Pancreas (tissue), 10 donors: ENCODE measurements around the gene VAC14. TPM values are rescaled to one million over a fixed set of nuclear protein-coding genes. Genes with fewer than 3 reads are reported as not detected.

Experiments
- ATAC-seq, 4 donors: fragments of 200-7000 bp; cut with Tn5 transposase; one replicate each; pipeline versions ENCODE4 v1.8.0 to v1.9.1; 2020; ENCODE audit warnings: mild to moderate bottlenecking in 4 of 4, moderate library complexity in 4 of 4
- DNase-seq, 6 donors: peaks; one replicate each; pipeline ENCODE4 v3.0.0-alpha.2; 2020
- FAIRE-seq: peaks from 2 replicates; lab custom pipeline; 2012; peaks lifted over from hg19 to GRCh38; lab: Jason Lieb, UNC
- H3K27ac ChIP-seq, 4 donors: fragments of 200-600 bp; sonication (generic); 1 replicate in 3 of 4; 2 replicates in 1 of 4; pipeline versions ENCODE4 v1.5.0 to v1.8.0; 2020
- H3K27me3 ChIP-seq, 4 donors: fragments of 200-600 bp; one replicate each; pipeline ENCODE4 v1.8.0; 2021
- H3K36me3 ChIP-seq, 3 donors: fragments of 200-600 bp; sonication (generic) in 1 of 3; one replicate each; pipeline versions ENCODE4 v1.5.0 to v1.8.0; 2020 to 2021
- H3K4me1 ChIP-seq, 3 donors: fragments of 200-600 bp; one replicate each; pipeline ENCODE4 v1.8.0; 2021
- H3K4me3 ChIP-seq, 4 donors: fragments of 200-600 bp; sonication (generic) in 2 of 4; one replicate each; pipeline versions ENCODE4 v1.5.0 to v1.8.0; 2020 to 2021
- H3K9me3 ChIP-seq, 4 donors: fragments of 200-600 bp; one replicate each; pipeline ENCODE4 v1.8.0; 2021
- CTCF ChIP-seq, 4 donors: fragments of 200-600 bp; sonication (generic) in 3 of 4; IDR thresholded peaks; one replicate each; pipeline versions ENCODE4 v1.5.0 to v1.8.0; 2021; ENCODE audit warnings: antibody characterized with exemption in 4 of 4
- WGBS, 2 donors: extraction: QIAGEN DNeasy Blood & Tissue Kit; methylation state at CpG; one replicate each; pipeline ENCODE4 v1.1.7; 2013; 5-methylcytosine and 5-hydroxymethylcytosine counted together
- intact Hi-C, 3 donors: fragments of 100-400 bp; cut with DNase I; formaldehyde crosslinking; loops; one replicate each; pipeline versions ENCODE4 v1.11.1 to v1.14.2; 2022
- polyA plus RNA-seq, 2 donors: library from polyadenylated mRNA; stranded (reverse); fragments of 200-250 nt; gene quantifications; one replicate each; pipeline ENCODE4 v1.2.3, GENCODE V29; 2013
- total RNA-seq, 6 donors: library from RNA; stranded (reverse); fragmentation: NEBNext Ultra II Directional in 4 of 6; extraction: Animal tissue kit (Norgen Biotek cat#: 25700) in 4 of 6; gene quantifications; one replicate each; pipeline versions ENCODE4 v1.2.1 to v1.2.4, GENCODE V29; 2021 to 2023
- donor health status: healthy with polysubstance abuse.
- donor health status: DM: no; HTN: no; CAD: no; lungs with moderate emphysema.
- donor health status: DM: no; HTN: no; CAD: no.
- donor health status: control.
- donor health status: control.
- donor health status: Bipolar disorder and iron deficiency.
- donor health status: DM: yes; HTN: yes; CAD: no.
- donor health status: DM: no; HTN: no; CAD: no.
- donor health status: DM: no; HTN: no; CAD: no.
- donor health status: DM: yes; HTN: yes; CAD: no.

Gene VAC14
- total and polyA plus RNA-seq, 8 donors: 9.6 to 36.3 (median 14.9) TPM

- ATAC-seq (peak in 3 of 4 donors; percentile 42 to 53 (median 46)), DNase-seq (peak in 1 of 6 donors; percentile 40), FAIRE-seq (no peak)
- WGBS, 2 donors: 73 to 78% methylated on average over 8 of the region's 8 CpGs
- TF ChIP-seq CTCF (IDR thresholded peaks at IDR 0.05): no peak
- Histone ChIP-seq H3K4me3 (no peak overlapping the region), H3K27ac (no peak overlapping the region), H3K4me1 (no peaks in the 10 kb centered on the region), H3K9me3 (no peaks in the 10 kb centered on the region), H3K27me3 (no peaks in the 10 kb centered on the region), H3K36me3 (peaks cover 0 to 43% (median 31%) of the 10 kb centered on the region in 3 donors)
- intact Hi-C loops: no loop called here
These were observed 22.1 kb downstream of the VAC14 start for GRCh38 chr16:70778901-70779309.

- no peaks in the 10 kb centered on the region for H3K4me1 ChIP-seq
- no peaks in the 10 kb centered on the region for H3K9me3 ChIP-seq
- no peak overlapping the region for H3K4me3 ChIP-seq
- H3K36me3 ChIP-seq: peaks cover 0 to 34% (median 22%) of the 10 kb centered on the region in 3 donors
- no peaks in the 10 kb centered on the region for H3K27me3 ChIP-seq
- no peak overlapping the region for H3K27ac ChIP-seq
- ATAC-seq (no peak), DNase-seq (no peak), FAIRE-seq (no peak)
- intact Hi-C loops: no loop called here
- WGBS, 2 donors: 91 to 92% methylated on average over 8 of the region's 8 CpGs
- TF ChIP-seq CTCF (IDR thresholded peaks at IDR 0.05): no peak
These were observed 23.0 kb downstream of the VAC14 start for GRCh38 chr16:70777973-70778406.

- no peak for TF ChIP-seq CTCF (IDR thresholded peaks at IDR 0.05)
- no peak overlapping the region for H3K4me3 ChIP-seq
- DNase-seq (peak in 1 of 6 donors; percentile 25), FAIRE-seq (no peak), ATAC-seq (no peak)
- no peaks in the 10 kb centered on the region for H3K27me3 ChIP-seq
- WGBS, 2 donors: 90 to 92% methylated on average over 9 of the region's 9 CpGs
- peaks cover 0 to 29% (median 19%) of the 10 kb centered on the region in 3 donors for H3K36me3 ChIP-seq
- no peaks in the 10 kb centered on the region for H3K4me1 ChIP-seq
- H3K27ac ChIP-seq: no peak overlapping the region
- intact Hi-C loops: no loop called here
- H3K9me3 ChIP-seq: no peaks in the 10 kb centered on the region
These were observed 23.5 kb downstream of the VAC14 start for GRCh38 chr16:70777496-70777895.

- TF ChIP-seq CTCF (IDR thresholded peaks at IDR 0.05): no peak
- Histone ChIP-seq H3K36me3 (peaks cover 0 to 8% (median 6%) of the 10 kb centered on the region in 3 donors), H3K4me3 (no peak overlapping the region), H3K27ac (no peak overlapping the region), H3K9me3 (no peaks in the 10 kb centered on the region), H3K4me1 (no peaks in the 10 kb centered on the region), H3K27me3 (no peaks in the 10 kb centered on the region)
- DNase-seq (peak in 1 of 6 donors; percentile 35), ATAC-seq (no peak), FAIRE-seq (no peak)
- intact Hi-C loops: no loop called here
- 87 to 91% methylated on average over 4 of the region's 4 CpGs for WGBS, 2 donors
These were observed 25.6 kb downstream of the VAC14 start for GRCh38 chr16:70775399-70775798.

- no peaks in the 10 kb centered on the region for H3K9me3 ChIP-seq
- no peak for ATAC-seq
- H3K27me3 ChIP-seq: no peaks in the 10 kb centered on the region
- intact Hi-C loops: no loop called here
- H3K36me3 ChIP-seq: peaks cover 0 to 6% (median 5%) of the 10 kb centered on the region in 3 donors
- no peaks in the 10 kb centered on the region for H3K4me1 ChIP-seq
- FAIRE-seq: no peak
- DNase-seq: no peak
- H3K4me3 ChIP-seq: no peak overlapping the region
- H3K27ac ChIP-seq: no peak overlapping the region
- TF ChIP-seq CTCF (IDR thresholded peaks at IDR 0.05): no peak
- 91% methylated on average over 13 of the region's 13 CpGs for WGBS, 2 donors
These were observed 26.7 kb downstream of the VAC14 start for GRCh38 chr16:70774261-70774660.
